G401 (cell line): ENCODE results near the gene DPP10. TPM values are rescaled to one million over a fixed set of nuclear protein-coding genes. Genes with fewer than 3 reads are reported as not detected.

Experiments used
- DNase-seq: peaks from one replicate; pipeline ENCODE4 v3.0.0-alpha.2; 2015; ENCODE audit warnings: low spot score
- in situ Hi-C: cut with HindIII; loops from 2 replicates; pipeline ENCODE4 v1.10.0; 2016; ENCODE audit warnings: low sequenced_read_pairs, mixed read lengths
- total RNA-seq: library from RNA; depleted of rRNA; stranded (reverse); fragments of >200 nt; shearing (Covaris generic); gene quantifications from 2 replicates; pipeline ENCODE4 v1.2.3, GENCODE V29; 2014

The DPP10 gene
- total RNA-seq, 1 experiment from 2014 or later: not detected

- DNase-seq: no peak
- in situ Hi-C loops: no loop called here
Observed at GRCh38 chr2:114553027-114553426, 110.6 kb downstream of the DPP10 start.

GRCh38 chr2:114569166-114569565, 126.7 kb downstream of the DPP10 start:
- DNase-seq: no peak
- in situ Hi-C loops: no loop called here

- in situ Hi-C loops: no loop called here
- no peak for DNase-seq
Observed at GRCh38 chr2:114577657-114578056, 135.2 kb downstream of the DPP10 start.

GRCh38 chr2:114579542-114579941, 137.1 kb downstream of the DPP10 start:
- in situ Hi-C loops: no loop called here
- no peak for DNase-seq

GRCh38 chr2:114580691-114581090, 138.2 kb downstream of the DPP10 start:
- in situ Hi-C loops: no loop called here
- DNase-seq: no peak

- DNase-seq: no peak
- in situ Hi-C loops: no loop called here
Observed at GRCh38 chr2:114598329-114598728, 155.9 kb downstream of the DPP10 start.

GRCh38 chr2:114609203-114609602, 166.8 kb downstream of the DPP10 start:
- no peak for DNase-seq
- in situ Hi-C loops: no loop called here

GRCh38 chr2:114609801-114610200, 167.4 kb downstream of the DPP10 start:
- no peak for DNase-seq
- in situ Hi-C loops: no loop called here

GRCh38 chr2:114610677-114611076, 168.2 kb downstream of the DPP10 start:
- no peak for DNase-seq
- in situ Hi-C loops: no loop called here

GRCh38 chr2:114614592-114614991, 172.2 kb downstream of the DPP10 start:
- in situ Hi-C loops: no loop called here
- DNase-seq: no peak

GRCh38 chr2:114628481-114628880, 186.0 kb downstream of the DPP10 start:
- no peak for DNase-seq
- in situ Hi-C loops: no loop called here

- in situ Hi-C loops: no loop called here
- DNase-seq: no peak
Observed at GRCh38 chr2:114631146-114631545, 188.7 kb downstream of the DPP10 start.

- in situ Hi-C loops: no loop called here
Observed at GRCh38 chr2:114642166-114642770, 199.8 kb downstream of the DPP10 start.

GRCh38 chr2:114642988-114643553, 200.6 kb downstream of the DPP10 start:
- in situ Hi-C loops: no loop called here
- no peak for DNase-seq

More at GRCh38 chr2:114642166-114642770, 199.8 kb downstream of the DPP10 start:
- DNase-seq: no peak

- in situ Hi-C loops: no loop called here
- no peak for DNase-seq
Observed at GRCh38 chr2:114651933-114652332, 209.5 kb downstream of the DPP10 start.

- in situ Hi-C loops: no loop called here
- no peak for DNase-seq
Observed at GRCh38 chr2:114659880-114660279, 217.4 kb downstream of the DPP10 start.

GRCh38 chr2:114661971-114662939, 219.8 kb downstream of the DPP10 start:
- DNase-seq: no peak
- in situ Hi-C loops: no loop called here

GRCh38 chr2:114668415-114668814, 226.0 kb downstream of the DPP10 start:
- in situ Hi-C loops: no loop called here
- no peak for DNase-seq

GRCh38 chr2:114683251-114683650, 240.8 kb downstream of the DPP10 start:
- no peak for DNase-seq
- in situ Hi-C loops: no loop called here

- in situ Hi-C loops: no loop called here
- DNase-seq: no peak
Observed at GRCh38 chr2:114684403-114684802, 242.0 kb downstream of the DPP10 start.
